Stimulated activated naive CD8-positive, alpha-beta T cell treated with anti-CD3 and anti-CD28 coated beads, Interleukin-15, Interleukin-2, amounts not matched to agents 100 ng/mL and 50 ng/mL, for 24 hours (primary cell): ENCODE data around the gene MAD1L1.
A peak's percentile ranks its signal among the peaks of the same experiment; 100 is the strongest.

Experiments used
- H3K27ac Mint-ChIP-seq: one replicate; pipeline ENCODE4 v1.8.0; 2021; ENCODE audit warnings: mild to moderate bottlenecking, mixed read lengths
- H3K27me3 Mint-ChIP-seq: one replicate; pipeline ENCODE4 v1.8.0; 2021; ENCODE audit warnings: mixed read lengths
- H3K36me3 Mint-ChIP-seq: one replicate; pipeline ENCODE4 v1.8.0; 2021; ENCODE audit warnings: low read depth, mixed read lengths
- H3K4me1 Mint-ChIP-seq: one replicate; pipeline ENCODE4 v1.8.0; 2021; ENCODE audit warnings: low read depth, mixed read lengths
- H3K4me3 Mint-ChIP-seq: one replicate; pipeline ENCODE4 v1.8.0; 2021; ENCODE audit warnings: mild to moderate bottlenecking, mixed read lengths
- H3K9me3 Mint-ChIP-seq: one replicate; pipeline ENCODE4 v1.8.0; 2021; ENCODE audit warnings: mixed read lengths

MAD1L1 gene

DNA sequence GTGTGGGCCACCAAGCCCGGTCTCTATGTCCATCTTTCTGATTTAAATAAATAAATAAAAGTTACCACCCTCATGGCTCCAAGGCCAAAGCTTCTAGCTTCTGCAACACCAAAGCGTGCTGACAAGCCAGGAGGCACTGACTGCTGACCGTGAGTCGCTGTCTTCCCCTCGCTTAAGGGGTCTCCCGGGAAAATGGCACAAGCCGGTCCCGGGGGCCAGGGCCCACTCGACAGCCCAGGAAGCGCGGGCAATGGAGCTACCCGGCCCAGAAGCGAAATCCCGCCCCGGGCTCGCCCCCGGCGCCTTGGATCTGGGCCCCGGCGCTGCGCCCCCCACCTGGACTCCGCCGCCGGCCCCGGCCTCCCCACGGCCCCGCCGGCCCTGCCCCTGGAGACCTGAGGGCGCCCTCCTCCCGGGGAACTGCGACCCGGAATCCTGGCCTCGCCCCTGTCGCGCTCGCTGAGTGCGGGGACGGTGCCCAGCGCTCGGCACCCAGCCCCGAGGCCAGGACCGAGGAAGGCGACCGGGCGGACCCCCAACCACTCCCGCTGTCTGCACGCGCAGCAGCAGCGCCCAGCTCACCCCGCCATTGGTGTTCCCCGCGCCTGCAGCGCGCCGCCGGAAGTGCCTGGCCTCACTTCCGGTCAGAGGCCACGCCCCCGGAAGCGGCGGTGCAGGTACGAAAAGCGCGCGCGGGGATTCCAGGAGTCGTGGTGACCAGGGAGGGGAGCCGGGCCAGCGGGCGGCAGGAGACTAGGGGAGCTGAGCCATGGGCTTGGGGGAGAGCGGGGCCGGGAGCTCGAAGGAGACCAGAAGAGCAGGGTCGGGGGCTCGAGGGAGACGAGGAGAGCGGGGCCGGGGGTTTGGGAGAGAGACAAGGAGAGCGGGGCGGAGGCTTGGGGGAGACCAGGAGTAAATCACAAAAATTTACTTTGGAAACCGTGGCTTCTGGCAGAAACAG is 9.1 kb upstream of the MAD1L1 start, which contains the start of the genes MRM2 and NUDT1:
MRM2 (minus strand) TSS at position 626 of the 961 bp plus-strand sequence; CDS start at position 590, 36 bp downstream.
NUDT1 (plus strand) TSS at position 647 of the 961 bp plus-strand sequence. CDS start 2,349 bp downstream, outside the sequence.
- peaks cover 39% of the 10 kb centered on the region for H3K36me3 Mint-ChIP-seq
- no peaks in the 10 kb centered on the region for H3K27me3 Mint-ChIP-seq
- H3K4me1 Mint-ChIP-seq, result peaks cover 34% of the 10 kb centered on the region
- H3K9me3 Mint-ChIP-seq, result no peaks in the 10 kb centered on the region
- H3K4me3 Mint-ChIP-seq, result peak within 1 kb of the TSS; percentile 93
- peak within 1 kb of the TSS; percentile 93 for H3K27ac Mint-ChIP-seq

DNA sequence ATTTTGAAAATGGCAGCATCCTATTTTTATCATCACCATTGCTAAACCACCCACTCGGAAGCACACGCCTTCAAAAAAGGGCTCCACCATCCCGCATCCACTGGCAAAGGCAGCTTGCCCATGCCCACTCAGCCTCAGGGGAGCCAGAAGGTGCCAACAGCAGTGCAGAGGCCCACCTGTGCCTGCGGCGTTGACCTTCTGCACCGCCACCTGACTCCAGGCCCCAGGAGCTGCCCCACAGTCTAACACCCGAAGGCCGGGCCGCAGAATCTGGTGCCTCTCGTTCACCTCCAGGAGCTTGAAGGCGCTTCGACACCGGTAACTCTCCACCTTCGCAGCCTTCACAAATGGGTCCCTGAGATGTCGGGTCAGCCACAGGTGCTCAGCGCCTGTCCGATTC is 6.5 kb upstream of the MAD1L1 start:
- Mint-ChIP-seq H3K4me3 (no peak overlapping the region), H3K27ac (no peak overlapping the region), H3K9me3 (no peaks in the 10 kb centered on the region), H3K4me1 (peaks cover 35% of the 10 kb centered on the region), H3K36me3 (peaks cover 44% of the 10 kb centered on the region), H3K27me3 (no peaks in the 10 kb centered on the region)

DNA sequence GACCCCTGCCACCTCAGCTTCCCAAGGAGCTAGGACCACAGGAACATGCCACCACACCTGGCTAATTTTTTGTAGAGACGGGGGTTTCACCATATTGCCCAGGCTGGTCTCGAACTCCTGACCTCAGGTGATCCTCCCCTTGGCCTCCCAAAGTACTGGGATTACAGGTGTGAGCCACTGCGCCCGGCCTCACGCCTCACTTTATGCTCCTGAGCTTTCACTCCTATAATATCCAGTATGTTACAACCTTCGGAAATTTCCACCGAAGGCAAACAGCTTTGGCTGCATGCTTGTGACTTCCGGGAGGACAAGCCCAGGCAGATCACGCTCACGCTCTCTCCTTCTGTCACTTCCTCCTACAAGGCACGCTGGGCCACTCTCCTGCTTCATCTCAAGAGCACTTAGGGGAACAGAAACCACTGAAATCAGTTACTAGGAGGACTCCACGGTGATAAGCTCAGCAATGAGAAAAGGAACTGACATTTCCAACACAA is 4.4 kb upstream of the MAD1L1 start:
- Mint-ChIP-seq H3K4me1 (peaks cover 42% of the 10 kb centered on the region), H3K27me3 (no peaks in the 10 kb centered on the region), H3K36me3 (peaks cover 49% of the 10 kb centered on the region), H3K9me3 (no peaks in the 10 kb centered on the region), H3K4me3 (peak overlapping the region; percentile 2), H3K27ac (peak overlapping the region; percentile 76)

DNA sequence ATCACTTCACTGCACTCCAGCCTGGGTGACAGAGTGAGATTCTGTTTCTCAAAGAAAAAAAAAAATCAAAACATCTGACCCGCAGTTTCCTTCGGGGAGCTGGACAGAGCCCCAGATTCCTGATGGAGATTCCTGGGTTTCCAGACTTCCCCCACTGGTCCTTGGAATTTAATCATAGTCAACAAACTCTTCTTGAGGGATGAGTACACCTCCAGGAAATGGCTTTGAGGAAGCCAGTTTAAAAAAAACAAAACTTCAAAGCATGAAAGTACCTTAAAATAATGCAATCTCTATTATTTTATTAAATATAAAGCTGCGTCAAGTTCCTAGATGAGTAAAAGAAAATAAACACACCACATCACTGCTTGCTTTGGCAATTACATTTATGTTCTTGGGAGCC is 1.2 kb upstream of the MAD1L1 start:
- Mint-ChIP-seq H3K36me3 (peaks cover 49% of the 10 kb centered on the region), H3K27ac (no peak overlapping the region), H3K9me3 (no peaks in the 10 kb centered on the region), H3K4me3 (peak overlapping the region; percentile 58), H3K4me1 (peaks cover 35% of the 10 kb centered on the region), H3K27me3 (no peaks in the 10 kb centered on the region)

DNA sequence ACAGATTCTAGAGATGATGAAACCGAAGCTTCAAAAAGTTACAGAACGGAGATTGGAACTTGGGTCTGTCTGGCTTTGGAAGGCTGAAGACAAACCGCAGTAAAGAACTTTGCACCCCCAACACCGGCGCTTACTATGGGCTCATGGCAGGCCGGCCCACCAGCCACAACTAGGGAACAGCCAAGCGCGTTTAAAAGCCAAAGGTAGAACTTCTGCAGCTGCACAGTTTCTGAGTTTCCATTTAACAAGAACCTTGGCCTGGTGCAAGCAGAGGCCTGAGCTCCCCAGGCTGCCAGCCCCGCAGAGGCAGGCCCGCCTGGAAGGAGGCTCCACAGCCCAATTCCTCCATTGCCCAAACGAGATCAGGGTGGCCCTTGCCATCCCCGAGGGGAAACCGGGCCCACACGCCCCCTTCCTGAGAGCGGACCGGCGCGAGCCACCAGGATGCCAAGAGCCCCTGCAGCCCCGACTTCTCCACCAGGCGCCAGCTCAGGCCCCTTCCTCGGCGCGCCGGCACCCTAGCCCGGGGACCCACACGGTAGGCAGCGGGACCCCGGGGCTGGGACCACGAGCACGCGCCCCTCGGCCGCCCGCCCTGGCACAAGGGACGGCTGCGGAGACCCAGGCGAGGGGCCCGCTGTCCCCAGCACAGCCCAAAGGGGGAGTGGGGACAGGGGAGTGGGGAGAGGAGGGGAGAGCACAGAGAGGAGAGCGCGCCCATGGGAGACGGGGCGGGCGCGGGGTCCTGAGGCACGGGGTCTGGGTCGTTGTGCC is 566 bp downstream of the MAD1L1 start:
- peak overlapping the region; percentile 92 for H3K4me3 Mint-ChIP-seq
- no peaks in the 10 kb centered on the region for H3K9me3 Mint-ChIP-seq
- H3K36me3 Mint-ChIP-seq, result peaks cover 43% of the 10 kb centered on the region
- peaks cover 29% of the 10 kb centered on the region for H3K4me1 Mint-ChIP-seq
- H3K27ac Mint-ChIP-seq, result peak overlapping the region; percentile 38
- H3K27me3 Mint-ChIP-seq, result no peaks in the 10 kb centered on the region

DNA sequence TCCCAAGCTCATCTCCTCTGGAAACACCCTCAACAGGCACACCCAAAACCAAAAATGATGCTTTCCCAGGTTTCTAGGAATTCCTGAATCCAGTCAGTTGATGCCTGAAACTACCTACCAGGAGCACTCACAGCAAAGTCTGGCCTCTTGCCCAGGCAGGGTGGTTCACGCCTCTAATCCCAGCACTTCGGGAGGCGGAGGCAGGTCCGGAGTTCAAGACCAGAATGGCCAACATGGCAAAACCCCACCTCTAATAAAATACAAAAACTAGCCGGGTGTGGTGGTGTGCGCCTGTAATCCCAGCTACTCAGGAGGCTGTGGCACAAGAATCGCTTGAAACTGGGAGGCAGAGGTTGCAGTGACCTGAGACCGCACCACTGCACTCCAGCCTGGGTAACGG is 1.9 kb downstream of the MAD1L1 start:
- H3K27ac Mint-ChIP-seq, result no peak overlapping the region
- H3K27me3 Mint-ChIP-seq, result no peaks in the 10 kb centered on the region
- peaks cover 39% of the 10 kb centered on the region for H3K36me3 Mint-ChIP-seq
- peaks cover 23% of the 10 kb centered on the region for H3K4me1 Mint-ChIP-seq
- no peaks in the 10 kb centered on the region for H3K9me3 Mint-ChIP-seq
- H3K4me3 Mint-ChIP-seq, result no peak overlapping the region

DNA sequence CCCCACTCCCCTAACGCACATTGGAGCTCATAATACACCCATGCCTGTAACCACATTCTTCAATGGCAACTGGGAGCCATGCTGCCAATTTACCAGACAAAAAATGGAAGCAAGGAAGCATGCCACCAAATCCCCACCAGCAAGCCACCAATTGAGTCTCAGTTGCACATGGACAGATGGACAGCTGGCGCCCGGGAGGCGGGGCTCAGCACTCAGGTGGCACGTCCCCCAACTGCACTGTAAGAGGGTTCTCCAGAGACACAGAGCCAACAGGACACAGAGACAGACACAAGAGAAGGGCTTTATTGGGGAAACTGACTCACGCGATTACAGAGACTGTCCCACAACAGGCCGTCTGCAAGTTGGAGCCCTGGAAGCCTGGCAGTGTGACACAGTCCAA is 2.5 kb downstream of the MAD1L1 start:
- H3K9me3 Mint-ChIP-seq, result no peaks in the 10 kb centered on the region
- peaks cover 23% of the 10 kb centered on the region for H3K4me1 Mint-ChIP-seq
- no peaks in the 10 kb centered on the region for H3K27me3 Mint-ChIP-seq
- peaks cover 40% of the 10 kb centered on the region for H3K36me3 Mint-ChIP-seq
- no peak overlapping the region for H3K27ac Mint-ChIP-seq
- H3K4me3 Mint-ChIP-seq, result no peak overlapping the region

DNA sequence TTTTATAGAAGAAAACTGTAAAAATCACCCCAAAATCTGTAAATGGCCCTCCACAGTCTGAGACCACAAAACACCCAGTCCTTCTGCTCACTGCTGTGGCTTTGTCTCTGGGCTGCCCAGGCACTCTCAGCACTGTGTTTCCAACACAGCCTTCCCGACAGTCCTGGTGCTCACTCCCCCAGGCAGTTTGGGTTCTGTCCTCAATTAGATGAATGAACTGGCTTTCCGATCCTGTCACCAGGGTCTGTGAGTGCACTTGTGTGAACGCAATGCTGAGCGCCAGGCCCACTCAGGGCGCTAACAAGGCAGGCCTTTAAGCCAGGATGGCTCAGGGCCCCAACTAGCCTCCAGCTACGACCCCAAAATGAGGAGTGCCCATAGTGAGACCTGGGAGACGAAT is 3.3 kb downstream of the MAD1L1 start:
- Mint-ChIP-seq H3K36me3 (peaks cover 34% of the 10 kb centered on the region), H3K27me3 (no peaks in the 10 kb centered on the region), H3K4me1 (peaks cover 23% of the 10 kb centered on the region), H3K4me3 (no peak overlapping the region), H3K27ac (no peak overlapping the region), H3K9me3 (no peaks in the 10 kb centered on the region)

DNA sequence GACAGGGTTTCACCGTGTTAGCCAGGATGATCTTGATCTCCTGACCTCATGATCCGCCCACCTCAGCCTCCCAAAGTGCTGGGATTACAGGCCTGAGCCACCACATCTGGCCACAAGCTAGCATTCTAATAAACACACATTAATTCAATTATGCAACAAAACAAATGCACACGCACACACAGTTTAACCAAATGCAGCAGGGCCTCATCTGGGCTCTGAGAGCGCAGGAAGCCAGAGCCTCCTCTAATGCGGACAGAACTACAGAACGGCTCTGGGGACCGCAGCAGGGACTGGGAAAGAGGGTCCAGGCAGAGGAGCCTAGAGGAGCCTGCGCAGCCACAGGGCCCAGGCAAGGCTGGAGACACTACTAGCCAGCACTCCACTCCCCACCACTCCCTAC is 3.8 kb downstream of the MAD1L1 start:
- Mint-ChIP-seq H3K4me3 (no peak overlapping the region), H3K4me1 (peaks cover 18% of the 10 kb centered on the region), H3K9me3 (no peaks in the 10 kb centered on the region), H3K27ac (no peak overlapping the region), H3K36me3 (peaks cover 35% of the 10 kb centered on the region), H3K27me3 (no peaks in the 10 kb centered on the region)

DNA sequence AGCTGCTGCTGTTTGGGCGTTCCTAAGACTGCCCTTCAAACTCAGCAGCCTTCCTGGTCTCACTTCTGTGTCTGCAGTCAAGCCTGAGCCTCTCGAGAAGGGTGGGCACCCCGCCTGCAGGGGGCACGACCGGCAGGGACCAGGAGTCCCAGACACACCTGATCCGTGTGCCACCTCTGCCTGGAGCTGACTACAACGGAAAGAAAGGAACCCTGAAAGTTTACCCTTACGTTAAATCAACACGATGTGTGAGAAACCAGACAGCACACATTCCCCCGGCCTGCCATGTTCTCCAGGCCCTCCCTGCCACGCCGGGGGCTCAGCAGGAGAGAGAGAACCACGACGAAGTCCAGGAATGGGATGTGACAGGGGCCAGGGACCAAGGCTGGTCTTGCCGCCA is 5.0 kb downstream of the MAD1L1 start:
- H3K27me3 Mint-ChIP-seq, result no peaks in the 10 kb centered on the region
- H3K27ac Mint-ChIP-seq, result no peak overlapping the region
- no peak overlapping the region for H3K4me3 Mint-ChIP-seq
- H3K9me3 Mint-ChIP-seq, result no peaks in the 10 kb centered on the region
- peaks cover 35% of the 10 kb centered on the region for H3K36me3 Mint-ChIP-seq
- H3K4me1 Mint-ChIP-seq, result peaks cover 10% of the 10 kb centered on the region

DNA sequence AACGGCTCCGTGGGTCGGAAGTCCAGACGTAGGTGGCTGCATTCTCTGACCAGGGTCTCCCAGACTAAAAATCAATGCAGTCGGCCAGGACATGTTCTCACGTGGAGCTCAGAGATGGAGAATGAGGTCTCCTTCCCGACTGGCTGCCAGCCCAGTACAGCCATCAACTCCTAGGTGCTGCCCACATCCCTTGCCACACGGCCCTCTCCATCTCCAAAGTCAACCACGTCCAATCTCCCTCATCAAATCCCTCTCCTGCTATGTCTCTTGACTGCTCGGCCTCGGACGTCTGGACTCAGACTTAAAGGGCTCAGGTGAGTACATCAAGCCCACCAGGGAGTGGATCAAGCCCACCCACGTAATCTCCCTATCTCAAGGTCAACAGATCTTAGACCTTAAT is 6.9 kb downstream of the MAD1L1 start:
- Mint-ChIP-seq H3K9me3 (no peaks in the 10 kb centered on the region), H3K4me1 (peaks cover 4% of the 10 kb centered on the region), H3K27me3 (no peaks in the 10 kb centered on the region), H3K27ac (no peak overlapping the region), H3K36me3 (peaks cover 46% of the 10 kb centered on the region), H3K4me3 (no peak overlapping the region)

DNA sequence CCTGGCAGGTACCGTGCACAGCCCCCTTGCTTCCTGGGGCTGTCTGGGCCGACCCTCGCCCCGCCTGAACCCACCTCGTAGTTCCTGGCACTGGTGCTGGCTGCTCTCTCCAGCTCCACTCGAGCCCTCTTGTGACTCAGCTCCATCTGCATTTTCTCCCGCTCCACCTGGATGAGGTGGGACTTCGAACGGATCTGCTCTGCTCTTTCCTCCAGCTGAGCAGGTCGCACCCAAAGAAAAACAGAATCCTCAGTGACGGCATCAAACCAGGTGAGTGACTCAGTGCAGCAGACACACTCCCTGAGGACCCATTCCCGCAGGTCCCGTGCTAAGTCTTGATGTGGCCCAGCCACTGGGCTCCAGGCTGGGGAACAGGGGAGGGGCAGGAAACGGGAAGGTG is 7.4 kb downstream of the MAD1L1 start:
- peaks cover 46% of the 10 kb centered on the region for H3K36me3 Mint-ChIP-seq
- no peaks in the 10 kb centered on the region for H3K27me3 Mint-ChIP-seq
- H3K4me1 Mint-ChIP-seq, result peaks cover 4% of the 10 kb centered on the region
- H3K27ac Mint-ChIP-seq, result no peak overlapping the region
- no peak overlapping the region for H3K4me3 Mint-ChIP-seq
- no peaks in the 10 kb centered on the region for H3K9me3 Mint-ChIP-seq

DNA sequence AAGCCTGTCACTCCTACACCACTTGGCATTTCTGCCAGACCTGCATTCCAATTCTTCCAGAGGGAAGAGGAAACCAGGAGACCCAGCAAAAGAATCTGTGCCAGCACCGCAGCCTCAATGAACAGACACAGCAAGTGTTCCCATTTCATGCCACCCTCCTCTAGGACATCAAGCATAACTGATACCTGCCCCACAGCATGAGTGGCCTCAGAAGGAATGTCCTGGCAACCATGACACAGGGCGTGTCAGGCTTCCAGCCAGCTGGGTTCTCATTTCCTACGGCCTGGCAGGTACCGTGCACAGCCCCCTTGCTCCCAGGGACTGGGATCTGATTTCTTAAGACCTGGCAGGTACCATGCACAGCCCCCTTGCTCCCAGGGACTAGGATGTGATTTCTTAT is 7.8 kb downstream of the MAD1L1 start:
- H3K4me3 Mint-ChIP-seq, result no peak overlapping the region
- H3K4me1 Mint-ChIP-seq, result peaks cover under 1% of the 10 kb centered on the region
- no peak overlapping the region for H3K27ac Mint-ChIP-seq
- no peaks in the 10 kb centered on the region for H3K27me3 Mint-ChIP-seq
- peaks cover 44% of the 10 kb centered on the region for H3K36me3 Mint-ChIP-seq
- H3K9me3 Mint-ChIP-seq, result no peaks in the 10 kb centered on the region

DNA sequence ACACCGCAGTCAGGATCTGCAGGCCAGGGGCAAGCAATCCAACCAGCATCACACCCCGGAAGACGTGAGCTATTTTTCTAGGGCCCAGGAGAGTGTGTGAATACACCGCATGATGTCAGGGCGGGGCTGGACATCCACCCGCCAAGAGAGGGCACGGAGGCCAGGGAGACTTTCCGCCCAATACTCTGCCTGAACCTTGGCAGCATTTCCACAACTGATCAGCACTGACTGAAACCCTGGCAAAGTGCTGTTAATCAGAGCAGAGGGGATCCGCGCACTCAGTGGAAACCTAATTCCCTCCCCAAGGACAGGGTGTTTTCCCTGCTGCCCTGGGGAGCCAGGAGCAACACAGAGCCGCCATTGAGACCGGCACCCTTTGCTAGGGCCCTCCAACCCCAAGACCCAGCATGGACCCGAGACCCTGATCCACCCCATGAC is 8.2 kb downstream of the MAD1L1 start:
- Mint-ChIP-seq H3K4me1 (no peaks in the 10 kb centered on the region), H3K4me3 (no peak overlapping the region), H3K9me3 (no peaks in the 10 kb centered on the region), H3K27ac (no peak overlapping the region), H3K27me3 (no peaks in the 10 kb centered on the region), H3K36me3 (peaks cover 40% of the 10 kb centered on the region)

DNA sequence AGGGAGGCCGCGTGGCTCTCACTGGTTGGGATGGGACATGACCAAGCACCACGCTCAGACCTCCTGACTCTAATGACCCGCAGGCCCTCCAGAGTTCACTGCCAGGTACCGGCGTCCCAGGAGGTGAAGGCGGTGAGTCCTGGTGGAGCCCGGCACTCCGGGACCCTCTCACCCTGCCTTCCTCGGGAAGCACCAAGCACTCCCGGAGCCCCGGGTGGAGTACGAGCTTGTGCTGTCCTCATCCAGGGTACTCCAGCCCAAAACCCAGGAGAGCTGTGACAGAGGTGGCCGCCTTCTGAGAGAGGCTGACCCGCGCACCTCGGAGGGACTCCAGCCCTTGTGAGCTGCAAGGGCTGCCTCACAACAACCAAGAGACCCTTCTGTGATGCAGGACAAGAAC is 9.4 kb downstream of the MAD1L1 start:
- H3K27me3 Mint-ChIP-seq, result no peaks in the 10 kb centered on the region
- H3K27ac Mint-ChIP-seq, result no peak overlapping the region
- H3K4me1 Mint-ChIP-seq, result no peaks in the 10 kb centered on the region
- no peak overlapping the region for H3K4me3 Mint-ChIP-seq
- no peaks in the 10 kb centered on the region for H3K9me3 Mint-ChIP-seq
- peaks cover 40% of the 10 kb centered on the region for H3K36me3 Mint-ChIP-seq
